GM18507 (cell line): ENCODE measurements around the gene HPSE2.

Source experiments
- DNase-seq: peaks from one replicate; pipeline ENCODE4 v3.0.0; 2011; ENCODE audit warnings: low read depth; ENCODE audit not compliant: insufficient read length; ENCODE audit errors: extremely low spot score
- FAIRE-seq: peaks from 2 replicates; lab custom pipeline; 2011; peaks lifted over from hg19 to GRCh38; lab: Jason Lieb, UNC

Gene HPSE2

DNA sequence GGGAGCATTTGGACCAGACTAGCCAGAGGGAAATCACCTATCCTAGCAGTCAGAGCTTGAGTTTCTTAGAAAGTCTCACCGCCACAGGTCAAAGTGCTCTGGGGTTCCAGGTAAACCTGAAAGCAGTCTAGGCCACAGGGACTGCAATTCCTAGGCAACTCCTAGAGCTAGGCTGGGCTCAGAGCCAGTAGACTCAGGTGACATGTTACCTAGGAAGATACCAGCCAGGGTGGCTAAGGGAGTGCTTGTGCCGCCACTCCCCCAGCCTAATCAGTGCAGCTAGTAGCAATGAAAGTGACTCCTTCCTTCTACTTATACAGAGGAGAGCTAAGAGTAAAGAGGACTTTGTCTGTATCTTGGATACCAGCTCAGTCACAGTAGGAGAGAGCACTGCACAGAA is 440.2 kb downstream of the HPSE2 start:
- FAIRE-seq (no peak), DNase-seq (no peak)

DNA sequence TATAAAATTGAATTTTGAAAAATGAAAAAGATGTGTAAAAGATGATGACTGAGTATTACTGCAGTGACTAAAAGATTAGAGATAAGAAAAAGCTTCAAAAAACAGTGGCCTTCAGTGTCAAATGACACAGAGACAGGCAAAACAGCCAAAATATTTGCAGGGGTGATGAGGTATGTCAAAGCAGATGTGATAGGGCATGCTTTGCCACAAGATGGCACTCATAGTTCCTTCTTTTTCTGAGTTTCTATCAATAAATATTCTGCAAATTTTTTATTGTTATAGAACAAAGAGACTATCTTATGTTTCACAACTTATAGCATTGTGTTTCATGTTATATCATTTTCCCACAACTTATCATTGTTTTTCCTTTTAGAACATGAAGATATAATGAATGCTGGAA is 444.8 kb downstream of the HPSE2 start:
- no peak for DNase-seq

DNA sequence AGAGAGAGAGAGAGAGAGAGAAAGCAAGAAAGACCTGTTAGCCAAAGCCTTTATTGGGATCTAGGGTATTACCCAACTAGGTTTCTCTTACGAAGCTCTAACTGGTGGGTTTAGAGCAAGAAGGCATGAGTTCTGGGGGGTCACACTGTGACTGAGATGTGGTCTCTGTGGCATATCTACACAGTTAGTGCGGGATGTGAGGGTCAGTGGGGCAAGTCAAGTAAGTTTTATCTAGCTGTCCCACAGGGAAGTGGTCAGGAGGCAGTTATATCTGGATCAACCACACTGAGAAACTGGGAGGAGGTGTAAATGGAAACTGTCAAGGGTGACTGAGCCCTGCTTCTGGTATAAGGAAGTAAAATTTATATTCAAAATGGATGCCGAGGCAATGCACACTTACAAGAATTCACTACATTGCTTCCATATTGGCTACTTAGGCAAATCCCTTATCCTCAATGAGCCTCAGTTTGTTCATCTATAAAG is 457.3 kb downstream of the HPSE2 start:
- DNase-seq (no peak), FAIRE-seq (peak; percentile 9)

More for the DNA sequence above, 444.8 kb downstream of the HPSE2 start:
- no peak for FAIRE-seq

DNA sequence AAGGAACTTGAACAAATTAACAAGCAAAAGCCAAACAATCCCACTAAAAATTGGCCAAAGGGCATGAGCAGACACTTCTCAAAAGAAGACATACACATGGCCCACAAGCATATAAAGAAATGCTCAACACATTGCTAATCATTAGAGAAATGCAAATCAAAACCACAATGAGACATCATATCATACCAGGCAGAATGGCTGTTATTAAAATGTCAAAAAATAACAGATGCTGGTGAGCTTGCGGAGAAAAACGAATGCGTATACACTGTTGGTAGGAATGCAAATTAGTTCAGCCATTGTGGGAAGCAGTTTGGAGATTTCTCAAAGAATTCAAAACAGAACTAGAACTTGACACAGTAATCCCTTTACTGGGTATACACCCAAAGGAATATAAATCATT is 477.2 kb downstream of the HPSE2 start:
- FAIRE-seq (no peak), DNase-seq (no peak)

DNA sequence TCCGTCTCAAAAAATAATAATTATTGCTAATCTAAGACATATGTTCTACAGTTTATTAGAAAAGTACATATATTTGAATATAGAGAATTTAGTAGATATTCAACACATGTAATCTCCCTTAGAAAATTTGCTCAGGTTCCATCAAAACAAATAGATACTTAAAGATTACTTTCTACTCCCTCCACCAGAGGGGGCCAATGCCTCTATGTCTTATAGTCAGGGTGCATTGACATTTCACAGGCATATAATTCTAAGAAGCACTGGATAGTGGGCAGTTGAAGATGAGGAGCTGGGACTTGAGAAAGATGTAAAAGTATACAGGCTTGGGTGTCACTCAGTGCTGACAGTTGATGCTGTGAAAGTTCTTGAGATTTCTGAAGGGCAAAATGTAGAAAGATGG is 487.4 kb downstream of the HPSE2 start:
- DNase-seq (no peak), FAIRE-seq (peak; percentile 56)

DNA sequence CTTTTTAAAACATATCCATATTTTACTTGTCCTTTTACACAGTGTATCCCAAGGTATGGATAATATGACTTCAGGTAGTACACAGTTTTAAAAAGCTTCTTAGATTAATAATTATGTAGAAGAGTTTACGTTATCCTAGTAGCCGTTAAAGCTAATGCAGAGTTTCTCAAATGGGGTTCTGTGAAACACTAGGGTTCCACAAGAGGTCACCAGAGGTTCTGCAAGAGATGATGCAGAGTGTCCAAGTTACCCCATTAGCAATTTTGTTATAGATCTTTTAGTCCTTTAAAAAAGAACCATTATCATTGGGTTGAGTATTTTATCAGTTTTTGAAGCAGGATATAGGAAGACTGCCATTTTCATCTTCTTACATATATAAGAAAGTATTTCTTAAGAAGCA is 490.0 kb downstream of the HPSE2 start:
- FAIRE-seq, result no peak

DNA sequence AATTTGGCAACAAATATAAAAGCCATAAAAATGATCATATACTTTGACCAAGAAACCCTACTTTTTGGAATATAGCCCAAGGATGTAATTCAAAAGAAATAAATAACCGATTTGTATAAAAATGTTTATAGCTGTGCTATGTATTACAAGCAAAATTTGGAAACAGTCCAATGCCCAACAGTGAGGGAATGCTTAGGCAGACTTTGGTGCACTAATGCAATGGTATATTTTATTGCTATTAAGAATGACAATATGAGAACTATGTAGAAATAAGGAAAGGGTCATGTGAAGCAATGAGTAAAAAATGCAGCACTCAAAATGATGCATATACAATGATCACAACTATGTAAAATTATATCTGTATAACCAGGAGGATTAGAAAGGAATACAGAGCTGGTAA is 515.1 kb downstream of the HPSE2 start:
- FAIRE-seq (no peak), DNase-seq (no peak)

More for the DNA sequence above, 490.0 kb downstream of the HPSE2 start:
- DNase-seq, result no peak

DNA sequence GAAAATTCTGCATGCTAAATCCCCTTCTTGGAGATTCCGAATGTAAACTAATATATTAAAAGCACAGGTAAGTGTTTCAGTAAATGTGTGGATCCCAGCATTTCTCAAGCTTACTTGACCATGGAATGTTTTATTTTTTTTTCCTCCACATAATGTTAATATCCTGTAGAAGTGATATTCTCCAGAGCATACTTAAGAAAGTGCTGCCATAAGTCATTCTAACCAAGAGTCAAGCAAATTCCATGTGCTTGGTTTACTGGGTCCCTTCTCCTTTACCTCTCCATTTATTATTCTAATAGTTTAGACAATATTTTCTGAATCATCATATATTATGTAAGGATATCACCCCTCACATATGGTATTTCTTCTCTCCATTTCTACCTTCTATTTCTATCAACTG is 522.1 kb downstream of the HPSE2 start:
- no peak for DNase-seq
- FAIRE-seq, result no peak

DNA sequence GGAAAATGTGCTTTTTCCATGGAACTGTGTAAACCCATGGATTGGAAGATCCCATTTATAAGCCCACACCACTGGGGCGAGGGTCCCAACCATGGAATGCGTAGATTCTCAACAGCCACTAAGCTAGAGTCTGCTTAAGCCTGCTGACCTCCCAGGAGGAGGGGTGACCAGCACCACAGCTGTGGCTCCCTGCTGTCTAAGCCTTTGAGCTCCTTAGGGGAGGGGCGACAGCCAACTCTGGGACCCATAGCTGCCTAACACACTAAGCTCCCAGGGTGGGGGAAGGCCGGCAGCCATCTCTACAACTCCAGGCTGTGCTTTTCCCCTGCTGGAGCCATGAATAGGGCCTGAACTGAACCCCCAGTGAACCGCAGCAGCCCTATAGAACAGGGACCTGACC is 539.1 kb downstream of the HPSE2 start:
- FAIRE-seq, result no peak
- DNase-seq, result no peak

DNA sequence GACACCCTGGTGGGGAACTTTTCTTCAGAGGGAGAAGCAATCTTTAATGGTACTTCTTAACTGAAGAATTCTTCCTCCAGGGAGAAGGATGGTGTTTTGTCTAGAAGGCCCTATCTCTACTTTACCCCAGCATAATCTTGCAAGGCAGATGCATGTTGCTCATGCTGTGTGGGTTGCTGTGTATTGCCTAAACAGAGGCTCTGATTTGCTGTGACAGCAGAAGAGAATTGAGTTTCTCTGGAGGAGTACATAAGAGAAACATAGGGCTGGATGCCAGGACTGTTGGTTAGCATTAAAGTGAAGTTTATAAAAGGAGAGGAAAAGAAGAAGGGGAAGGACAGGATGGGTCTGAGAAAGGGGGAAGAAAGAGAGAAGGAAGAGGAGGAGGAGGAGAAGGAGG is 540.8 kb downstream of the HPSE2 start:
- no peak for FAIRE-seq
- no peak for DNase-seq

DNA sequence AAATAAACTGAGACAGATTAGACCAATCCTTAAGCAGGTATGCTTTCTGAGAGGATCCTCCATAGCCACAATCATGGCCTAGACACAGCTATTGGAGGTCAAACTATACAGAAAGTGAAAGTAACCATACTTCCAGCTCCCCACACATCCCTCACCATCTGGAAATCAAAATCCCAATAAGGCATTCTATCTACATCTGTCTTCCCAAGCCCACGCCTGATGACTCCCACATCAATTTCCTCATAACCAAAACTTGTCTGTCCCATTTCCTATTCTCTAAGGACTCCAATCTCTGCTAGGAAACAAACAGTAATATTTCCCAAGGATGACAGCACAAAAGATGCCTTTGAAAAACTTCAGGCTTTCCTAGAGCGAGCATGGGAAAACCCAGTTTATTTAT is 541.6 kb downstream of the HPSE2 start:
- FAIRE-seq (no peak), DNase-seq (no peak)

DNA sequence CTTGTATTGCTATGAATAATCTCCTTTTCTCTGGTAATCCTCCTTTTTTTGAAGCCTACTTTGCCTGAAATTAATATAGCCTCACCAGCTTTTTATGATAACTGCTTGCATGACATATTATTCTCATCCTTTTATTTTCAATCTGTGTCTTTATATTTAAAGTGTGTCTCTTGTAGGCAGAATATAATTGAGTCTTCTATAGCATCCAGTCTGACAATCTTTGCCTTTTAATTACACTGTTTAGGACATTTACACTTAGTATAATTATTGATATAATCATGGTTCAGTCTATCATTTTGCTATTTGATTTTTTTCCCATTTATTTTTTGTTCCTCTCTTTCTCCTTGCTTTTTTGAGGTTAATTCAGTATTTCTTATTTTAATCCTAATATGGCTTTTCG is 548.0 kb downstream of the HPSE2 start:
- FAIRE-seq, result no peak

DNA sequence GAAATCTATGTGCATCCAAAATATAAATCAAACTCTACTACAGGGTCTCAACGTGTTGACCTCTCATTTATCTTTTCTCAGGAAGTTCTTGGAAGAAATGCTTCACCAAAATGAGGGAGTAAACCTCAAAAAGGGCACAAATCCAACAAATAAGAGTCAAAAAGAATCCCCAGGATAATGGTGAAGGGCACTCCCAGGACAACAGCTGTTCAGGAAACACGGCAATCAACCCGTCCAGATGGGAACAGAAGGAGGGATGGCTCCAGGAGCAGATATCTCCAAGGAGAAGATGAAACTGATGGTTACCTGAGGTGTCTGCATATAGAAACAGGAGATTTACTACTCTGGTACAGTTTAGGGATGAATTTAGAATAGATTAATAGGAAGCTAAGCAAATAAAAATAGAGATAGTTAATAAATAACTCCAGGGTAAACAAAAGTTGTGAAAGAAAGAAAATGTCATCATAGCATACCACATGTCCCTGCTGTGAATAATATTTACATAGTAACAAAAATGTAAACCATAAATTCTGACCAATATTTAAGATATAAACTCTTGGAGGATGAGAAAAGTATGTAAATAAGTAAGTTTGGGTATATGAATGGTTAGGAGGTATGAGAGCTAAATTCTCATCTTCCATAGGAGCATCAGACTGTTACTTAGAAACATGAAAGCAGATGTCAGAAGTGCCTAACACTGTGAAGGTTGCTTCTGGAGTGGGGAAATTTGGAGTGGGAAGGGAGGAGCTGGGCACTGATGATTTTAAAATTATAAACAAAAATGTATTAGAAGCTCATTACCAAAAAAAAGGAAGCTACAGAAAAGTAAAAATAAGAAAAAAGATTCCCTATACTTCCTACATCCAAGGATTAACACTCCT is 551.4 kb downstream of the HPSE2 start:
- DNase-seq (no peak), FAIRE-seq (no peak)

More for the DNA sequence above, 548.0 kb downstream of the HPSE2 start:
- no peak for DNase-seq

DNA sequence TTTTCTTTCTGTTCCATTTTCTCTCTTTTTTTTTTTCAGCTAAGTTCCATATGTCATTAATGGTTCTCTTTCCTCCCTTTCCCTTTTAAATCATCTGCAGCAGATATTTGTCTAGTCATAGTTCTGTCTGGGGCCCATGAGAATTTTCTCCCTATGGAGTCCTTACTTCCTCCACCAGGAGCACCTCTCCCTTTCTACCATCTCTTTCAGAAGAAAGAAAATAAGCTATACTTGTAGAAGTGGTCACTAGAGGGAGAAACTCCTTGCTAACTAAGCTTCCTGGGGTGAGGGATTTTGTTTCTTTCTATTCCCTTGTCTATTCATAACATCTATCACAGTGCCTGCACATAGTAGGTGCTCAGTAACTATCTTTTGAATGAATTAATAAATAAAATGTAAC is 558.8 kb downstream of the HPSE2 start:
- no peak for FAIRE-seq

DNA sequence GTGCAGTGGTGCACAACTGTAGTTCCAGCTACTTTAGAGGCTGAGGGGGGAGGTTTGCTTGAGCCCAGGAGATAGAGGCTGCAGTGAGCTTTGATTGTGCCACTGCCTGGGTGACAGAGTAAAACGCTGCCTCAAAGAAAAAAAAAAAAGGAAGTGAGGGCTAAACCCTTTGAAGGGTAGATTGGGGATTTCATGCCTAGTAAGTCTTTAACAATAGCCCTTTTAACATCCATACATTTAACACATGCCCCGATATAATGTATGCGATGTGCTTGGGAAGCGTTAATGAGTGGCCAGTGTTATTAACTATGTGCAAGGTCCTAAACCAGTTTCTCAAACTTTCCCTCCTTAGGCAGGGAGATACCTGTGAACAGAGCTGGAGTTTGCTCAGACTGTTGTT is 559.8 kb downstream of the HPSE2 start:
- no peak for DNase-seq
- no peak for FAIRE-seq

More for the DNA sequence above, 558.8 kb downstream of the HPSE2 start:
- DNase-seq, result no peak

DNA sequence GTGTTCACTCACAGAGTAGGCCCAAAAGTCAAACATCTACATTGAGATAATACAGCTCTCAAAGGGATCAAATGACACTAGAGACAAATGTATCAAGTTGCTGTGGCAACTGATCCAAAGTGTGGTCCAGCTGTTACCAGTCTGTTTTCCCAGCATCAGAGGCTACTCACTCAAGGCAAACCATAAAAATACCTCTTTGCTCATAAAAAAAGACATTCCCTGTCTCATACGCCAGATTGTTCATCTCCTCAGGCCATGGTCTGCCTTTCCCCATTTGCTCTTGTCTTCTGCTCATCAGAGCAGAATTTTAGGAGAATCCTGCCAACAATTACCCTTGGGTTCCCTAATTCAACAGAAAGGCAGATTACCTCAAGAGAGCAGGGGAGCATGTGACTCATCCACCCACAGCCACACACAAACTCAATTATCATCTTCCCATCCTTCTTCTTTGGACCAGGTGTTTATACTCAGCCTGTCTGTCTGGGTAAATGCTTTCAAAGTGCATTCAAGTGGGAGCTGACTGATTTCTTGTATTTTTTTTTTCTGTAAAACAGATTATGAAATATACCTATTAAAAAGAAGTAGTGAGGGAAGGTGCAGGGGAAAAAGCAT is 562.4 kb downstream of the HPSE2 start:
- no peak for DNase-seq
- no peak for FAIRE-seq

DNA sequence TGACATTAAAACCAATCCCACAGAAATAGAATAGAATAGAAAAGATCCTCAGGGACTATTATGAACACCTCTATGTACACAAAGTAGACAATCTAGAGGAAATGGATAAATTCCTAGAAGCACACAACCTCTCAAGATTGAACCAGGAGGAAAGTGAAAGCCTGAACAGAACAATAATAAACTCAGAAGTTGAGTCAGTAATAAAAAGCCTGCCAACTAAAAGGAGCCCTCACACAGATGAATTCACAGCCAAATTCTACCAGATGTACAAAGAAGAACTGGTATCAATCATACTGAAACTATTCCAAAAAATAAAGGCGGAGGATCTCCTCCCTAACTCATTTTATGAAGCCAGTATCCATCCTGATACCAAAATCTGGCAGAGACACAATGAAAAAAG is 568.6 kb downstream of the HPSE2 start:
- no peak for FAIRE-seq
- DNase-seq, result no peak

DNA sequence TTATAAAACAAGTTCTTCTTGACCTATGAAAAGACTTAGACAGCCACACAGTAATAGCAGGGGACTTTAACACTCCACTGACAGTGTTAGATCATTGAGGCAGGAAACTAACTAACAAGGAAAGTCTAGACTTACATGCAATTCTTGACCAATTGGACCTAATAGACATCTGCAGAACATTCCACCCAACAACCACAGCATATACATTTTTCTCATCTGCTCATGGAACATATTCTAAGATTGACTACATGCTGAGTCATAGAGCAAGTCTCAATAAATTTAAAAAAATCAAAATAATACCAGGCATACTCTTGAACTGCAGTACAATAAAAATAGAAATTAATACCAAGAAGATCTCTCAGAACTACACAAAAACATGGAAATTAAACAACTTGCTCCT is 569.4 kb downstream of the HPSE2 start:
- no peak for FAIRE-seq

DNA sequence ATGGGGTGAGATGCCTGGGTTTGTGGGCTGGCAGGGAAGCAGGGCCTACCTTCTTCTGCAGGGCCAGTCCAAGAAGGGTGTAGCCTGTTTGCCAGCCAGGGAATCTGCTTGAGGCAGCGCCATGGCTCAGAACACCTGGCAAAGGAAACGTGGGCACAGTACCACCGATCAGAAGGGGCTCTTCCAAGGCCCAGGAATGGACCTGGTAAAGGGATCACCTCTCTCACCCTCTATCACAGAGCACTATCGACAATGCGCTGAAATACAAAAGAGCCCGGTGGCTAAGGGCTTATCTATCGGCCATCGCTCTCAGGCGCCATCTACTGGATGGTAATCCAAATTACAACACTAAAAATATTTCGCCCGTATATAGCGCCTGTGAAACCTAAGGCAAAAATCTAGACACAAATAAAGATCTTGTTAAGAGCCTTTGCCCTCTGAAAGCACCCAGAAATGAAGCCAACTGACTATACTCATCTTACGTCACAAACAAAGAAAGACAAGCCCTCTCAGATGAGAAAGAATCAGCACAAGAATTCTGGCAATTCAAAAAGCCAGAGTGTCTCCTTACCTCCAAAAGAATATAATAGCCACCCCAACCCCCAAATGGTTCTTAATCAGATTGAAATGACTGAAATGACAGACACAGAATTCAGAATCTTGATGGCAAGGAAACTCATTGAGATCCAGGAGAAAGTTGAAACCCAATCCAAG is 571.2 kb downstream of the HPSE2 start:
- FAIRE-seq (peak; percentile 68), DNase-seq (peak; percentile 20)

More for the DNA sequence above, 569.4 kb downstream of the HPSE2 start:
- no peak for DNase-seq

DNA sequence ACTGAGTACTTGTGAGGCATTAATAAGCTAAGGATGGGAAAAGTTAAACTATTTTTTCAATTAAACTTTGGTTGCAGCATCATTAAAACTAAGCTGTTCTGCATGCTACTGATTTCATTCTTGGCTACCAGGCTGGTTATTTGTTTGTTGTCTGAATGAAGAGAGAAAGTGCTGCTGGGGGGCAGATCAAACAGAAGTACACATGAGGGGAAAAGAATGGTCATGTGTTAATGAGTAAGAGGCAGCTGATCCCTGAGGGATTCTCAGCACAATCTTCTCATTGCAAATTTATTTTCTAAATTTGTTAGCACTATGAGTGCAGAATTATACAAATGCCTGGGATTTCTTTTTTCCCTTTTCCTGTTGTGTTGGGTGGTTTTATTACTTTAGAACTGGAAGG is 575.7 kb downstream of the HPSE2 start:
- FAIRE-seq (no peak), DNase-seq (no peak)
